ENCODE data around the gene ZNF385B.

GRCh38 chr2:179702912-179703311 is 158.5 kb downstream of the ZNF385B start:
- TF ChIP-seq CTCF (IDR thresholded peaks at IDR 0.05; ENCODE audit: poor library complexity, severe bottlenecking) (no peak), POLR2AphosphoS5 (IDR thresholded peaks at IDR 0.05) (no peak), REST (IDR thresholded peaks at IDR 0.05; ENCODE audit: borderline replicate concordance) (no peak), EZH2 (IDR thresholded peaks at IDR 0.05; ENCODE audit: borderline replicate concordance, insufficient read depth, low read length, poor library complexity, severe bottlenecking) (no peak), MXI1 (conservative IDR thresholded peaks at IDR 0.05; ENCODE audit: poor library complexity, severe bottlenecking) (no peak), EP300 (conservative IDR thresholded peaks at IDR 0.05; ENCODE audit: poor library complexity, severe bottlenecking) (no peak)

All from neural cell (in vitro differentiated cells).